Small intestine (tissue), 7 donors: ENCODE data around the gene HS6ST1. TPM values are rescaled to one million over a fixed set of nuclear protein-coding genes. Genes with fewer than 3 reads are reported as not detected.

Experiments used
- DNase-seq, 2 donors: peaks; one replicate each; pipeline versions ENCODE4 v3.0.0 to v3.0.0-alpha.2; 2013
- FAIRE-seq: peaks from 2 replicates; lab custom pipeline; 2012; peaks lifted over from hg19 to GRCh38; lab: Jason Lieb, UNC
- H3K27ac ChIP-seq, 3 donors: one replicate each; pipeline ENCODE4 v1.5.1; 2013; ENCODE audit warnings: low read length in 2 of 3, mild to moderate bottlenecking in 2 of 3, control low read depth in 1 of 3, inconsistent platforms in 1 of 3, low read depth in 1 of 3, moderate library complexity in 1 of 3
- H3K27me3 ChIP-seq, 3 donors: one replicate each; pipeline ENCODE4 v1.6.1; 2013; ENCODE audit warnings: low read length in 3 of 3, inconsistent platforms in 1 of 3; ENCODE audit not compliant: control insufficient read depth in 3 of 3, insufficient read depth in 3 of 3
- H3K36me3 ChIP-seq, 3 donors: one replicate each; pipeline ENCODE4 v1.6.1; 2013; ENCODE audit warnings: low read length in 3 of 3, inconsistent platforms in 1 of 3, low read depth in 1 of 3, mild to moderate bottlenecking in 1 of 3, moderate library complexity in 1 of 3; ENCODE audit not compliant: control insufficient read depth in 3 of 3, insufficient read depth in 2 of 3
- H3K4me1 ChIP-seq, 3 donors: one replicate each; pipeline ENCODE4 v1.6.1; 2013; ENCODE audit warnings: low read length in 2 of 3, inconsistent platforms in 1 of 3, low read depth in 1 of 3, mild to moderate bottlenecking in 1 of 3, moderate library complexity in 1 of 3; ENCODE audit not compliant: control insufficient read depth in 3 of 3, insufficient read depth in 2 of 3
- H3K4me3 ChIP-seq, 3 donors: one replicate each; pipeline ENCODE4 v1.5.1; 2013; ENCODE audit warnings: low read length in 3 of 3, control low read depth in 1 of 3, inconsistent platforms in 1 of 3, low read depth in 1 of 3, mild to moderate bottlenecking in 1 of 3, moderate library complexity in 1 of 3
- H3K9me3 ChIP-seq, 2 donors: one replicate each; pipeline ENCODE4 v1.6.1; 2013; ENCODE audit warnings: low read depth in 1 of 2, low read length in 1 of 2; ENCODE audit not compliant: control insufficient read depth in 2 of 2, insufficient read depth in 1 of 2
- WGBS, 3 donors: extraction: QIAGEN DNeasy Blood & Tissue Kit; methylation state at CpG; one replicate each; pipeline ENCODE4 v1.1.7; 2013; 5-methylcytosine and 5-hydroxymethylcytosine counted together
- polyA plus RNA-seq, 4 donors: library from polyadenylated mRNA; stranded (reverse) in 3 of 4; unstranded in 1 of 4; fragments of 200-250 nt in 3 of 4; fragments of 120-200 nt in 1 of 4; gene quantifications; one replicate each; pipeline versions ENCODE4 v1.2.1 to v1.2.3, GENCODE V29; 2013
- donor health status: healthy with polysubstance abuse.
- donor health status: control.
- donor health status: control.
- donor health status: Bipolar disorder and iron deficiency.
- donor health status: healthy.

The HS6ST1 gene
- polyA plus RNA-seq, 4 donors, result 4.0 to 20.7 (median 12.5) TPM

DNA sequence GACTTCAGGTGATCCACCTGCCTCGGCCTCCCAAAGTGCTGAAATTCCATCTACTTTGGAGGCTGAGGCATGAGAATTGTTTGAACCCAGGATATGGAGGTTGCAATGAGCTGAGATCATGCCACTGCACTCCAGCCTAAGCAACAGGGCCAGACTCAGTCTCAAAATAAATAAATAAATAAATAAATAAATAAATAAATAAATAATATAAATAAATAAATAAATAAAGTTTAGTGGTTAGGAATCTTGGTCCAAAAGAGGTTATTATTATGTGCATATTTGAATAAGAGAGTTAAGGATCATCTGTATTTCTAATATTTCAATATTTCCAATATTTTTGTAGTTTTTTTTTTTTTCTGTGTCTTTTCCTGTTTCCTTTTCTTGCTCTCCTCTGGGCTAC, 90.8 kb downstream of the HS6ST1 start:
- Histone ChIP-seq H3K4me3 (no peak overlapping the region), H3K36me3 (no peaks in the 10 kb centered on the region), H3K27me3 (no peaks in the 10 kb centered on the region), H3K9me3 (no peaks in the 10 kb centered on the region), H3K4me1 (no peaks in the 10 kb centered on the region), H3K27ac (no peak overlapping the region)
- DNase-seq (no peak), FAIRE-seq (no peak)
- WGBS, 3 donors, result 93 to 100% (median 93%) methylated on average over 1 of the region's 1 CpG

- Histone ChIP-seq H3K36me3 (no peaks in the 10 kb centered on the region), H3K4me3 (no peak overlapping the region), H3K4me1 (no peaks in the 10 kb centered on the region), H3K27me3 (peaks cover 0 to 1% (median 0%) of the 10 kb centered on the region in 3 donors), H3K9me3 (no peaks in the 10 kb centered on the region), H3K27ac (no peak overlapping the region)
- FAIRE-seq (no peak), DNase-seq (no peak)
- 77 to 89% (median 81%) methylated on average over 8 of the region's 8 CpGs for WGBS, 3 donors
Measured at GRCh38 chr2:128219891-128220290, 98.8 kb downstream of the HS6ST1 start.

DNA sequence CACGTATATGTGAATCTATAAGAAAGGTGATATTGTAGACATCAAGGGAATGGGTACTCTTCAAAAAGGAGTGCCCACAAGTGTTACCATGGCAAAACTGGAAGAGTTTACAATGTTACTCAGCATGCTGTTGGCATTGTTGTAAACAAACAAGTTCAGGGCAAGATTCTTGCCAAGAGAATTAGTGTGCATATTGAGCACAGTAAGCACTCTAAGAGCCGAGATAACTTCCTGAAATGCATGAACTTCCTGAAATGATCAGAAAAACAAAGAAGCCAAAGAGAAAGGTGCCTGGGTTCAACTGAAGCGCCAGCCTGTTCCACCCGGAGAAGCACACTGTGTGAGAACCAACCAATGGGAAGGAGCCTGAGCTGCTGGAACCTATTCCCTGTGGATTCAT, 101.0 kb downstream of the HS6ST1 start:
- Histone ChIP-seq H3K4me3 (no peak overlapping the region), H3K9me3 (no peaks in the 10 kb centered on the region), H3K36me3 (no peaks in the 10 kb centered on the region), H3K27me3 (peaks cover 0 to 1% (median 0%) of the 10 kb centered on the region in 3 donors), H3K4me1 (no peaks in the 10 kb centered on the region), H3K27ac (no peak overlapping the region)
- DNase-seq, result no peak
- WGBS, 3 donors, result 37 to 46% (median 43%) methylated on average over 4 of the region's 4 CpGs
- FAIRE-seq, result no peak

- Histone ChIP-seq H3K9me3 (no peaks in the 10 kb centered on the region), H3K4me1 (no peaks in the 10 kb centered on the region), H3K27me3 (peaks cover 0 to 1% (median 0%) of the 10 kb centered on the region in 3 donors), H3K4me3 (no peak overlapping the region), H3K36me3 (no peaks in the 10 kb centered on the region), H3K27ac (no peak overlapping the region)
- 87 to 92% (median 87%) methylated on average over 10 of the region's 10 CpGs for WGBS, 3 donors
- FAIRE-seq (no peak), DNase-seq (no peak)
Measured at GRCh38 chr2:128215897-128216642, 102.6 kb downstream of the HS6ST1 start.

Other genes with a start within 250 kb of the HS6ST1 start
- gene UGGT1, start 227.7 kb downstream of the HS6ST1 start, polyA plus RNA-seq, result 10 to 100 TPM in 2 of 4 donors, 1 to 10 TPM in 2; 3.8 to 24.9 (median 12.8) TPM